GM04503 (cell line): ENCODE measurements around the gene WNT2.
"Not testable (repeated sequence)": the region's sequence is repeated elsewhere in the genome, so short reads cannot be mapped to it uniquely, and the experiment has no call there.

Experiments
- DNase-seq: peaks from one replicate; pipeline ENCODE4 v3.0.0-alpha.2; 2012; ENCODE audit warnings: low read depth

WNT2 gene

GRCh38 chr7:117308891-117309290, 14.0 kb downstream of the WNT2 start:
- DNase-seq, result no peak

DNA sequence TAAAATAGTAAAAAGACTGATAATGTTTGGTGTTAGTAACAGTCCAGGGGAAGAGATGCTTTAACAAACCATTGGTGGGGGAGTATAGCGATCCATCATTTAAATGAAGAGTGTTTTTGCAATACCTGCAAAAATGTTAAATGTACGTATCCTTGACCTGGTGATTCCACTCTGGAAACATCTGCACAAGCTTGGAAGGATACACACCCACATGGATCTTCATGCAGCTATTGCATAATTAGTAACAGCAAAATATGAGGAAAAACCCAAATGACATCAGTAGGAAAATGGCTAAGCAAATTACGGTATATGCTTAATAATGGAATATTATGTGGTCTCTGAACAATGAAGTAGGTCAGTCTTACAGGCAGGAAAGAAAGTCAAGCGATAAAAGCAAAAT, 20.5 kb downstream of the WNT2 start:
- no peak for DNase-seq

DNA sequence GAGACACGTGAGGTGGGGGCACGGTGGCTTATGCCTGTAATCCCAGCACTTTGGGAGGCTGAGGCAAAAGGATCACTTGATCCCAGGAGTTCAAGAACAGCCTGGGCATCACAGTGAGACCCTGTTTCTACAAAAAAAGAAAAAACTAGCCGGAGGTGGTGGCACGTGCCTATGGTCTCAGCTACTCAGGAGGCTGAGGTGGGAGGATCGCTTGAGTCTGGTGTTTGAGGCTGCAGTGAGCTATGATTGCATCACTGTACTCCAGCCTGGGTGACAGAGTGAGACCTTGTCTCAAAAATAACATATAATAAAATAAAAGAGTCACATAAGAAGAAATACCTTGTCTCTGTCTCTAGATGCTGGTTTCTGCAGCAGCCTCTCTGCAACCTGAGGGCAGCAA, 22.4 kb downstream of the WNT2 start:
- not testable (repeated sequence) for DNase-seq

GRCh38 chr7:117297606-117298005, 25.3 kb downstream of the WNT2 start:
- DNase-seq, result no peak

DNA sequence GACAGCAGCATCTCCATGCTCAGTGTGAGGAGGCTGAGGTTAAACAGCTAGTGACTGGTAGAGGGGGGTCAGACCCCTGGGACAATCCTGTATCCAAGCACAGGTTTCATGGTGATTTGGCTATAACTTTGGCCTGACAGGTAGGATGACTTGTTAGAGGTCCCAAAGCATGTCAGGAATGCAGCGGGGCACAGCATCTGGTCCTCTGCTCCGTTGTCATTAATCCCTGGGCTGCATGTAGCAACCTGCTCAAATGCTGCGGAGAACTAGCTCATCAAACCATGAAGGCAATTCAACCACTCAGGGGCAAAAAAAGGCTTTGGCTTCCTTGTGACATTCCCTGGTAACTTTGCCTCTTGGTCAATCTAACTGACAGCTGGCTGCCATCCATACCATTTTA, 26.8 kb downstream of the WNT2 start:
- DNase-seq, result no peak

DNA sequence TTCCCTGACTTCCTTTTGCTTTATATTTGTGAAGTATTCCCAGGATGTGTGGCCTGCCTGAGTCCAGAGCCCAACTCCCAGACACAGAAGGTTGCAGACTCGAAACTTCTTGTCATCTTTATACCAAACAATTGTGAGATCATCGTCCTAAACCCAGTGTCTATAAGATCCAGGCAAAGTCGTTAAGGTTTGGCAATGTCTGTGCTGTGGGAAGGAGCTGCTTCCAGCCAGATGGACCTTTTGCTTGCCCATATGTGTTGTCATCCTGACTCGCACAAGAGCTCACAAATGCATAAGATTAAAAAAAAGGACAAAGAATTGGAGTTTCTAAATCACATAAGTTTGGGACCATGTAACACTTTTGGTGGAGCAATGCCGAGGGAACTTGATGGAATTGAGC, 37.0 kb downstream of the WNT2 start:
- DNase-seq, result peak; percentile 42

- DNase-seq, result no peak
These were observed 38.2 kb downstream of the WNT2 start for GRCh38 chr7:117284692-117285091.

DNA sequence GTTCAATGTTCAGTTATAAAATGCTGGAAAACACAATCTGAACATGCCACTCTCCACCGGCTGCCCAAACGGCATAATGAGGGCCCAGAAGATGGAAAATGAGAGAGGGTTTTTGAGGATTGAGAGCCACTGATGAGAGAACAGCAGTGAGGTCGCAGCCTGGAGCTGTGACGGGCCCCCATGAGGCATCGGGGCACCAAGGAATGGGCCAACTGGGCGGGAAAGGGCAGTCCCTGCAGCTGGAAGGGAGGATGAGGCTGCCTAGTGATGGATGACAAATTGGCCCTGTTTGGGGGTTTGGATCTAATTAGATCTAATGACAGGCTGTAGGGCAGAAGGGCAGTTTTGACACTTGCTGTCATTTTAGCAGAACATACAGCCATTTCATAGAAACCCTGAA, 39.1 kb downstream of the WNT2 start:
- DNase-seq, result no peak

DNA sequence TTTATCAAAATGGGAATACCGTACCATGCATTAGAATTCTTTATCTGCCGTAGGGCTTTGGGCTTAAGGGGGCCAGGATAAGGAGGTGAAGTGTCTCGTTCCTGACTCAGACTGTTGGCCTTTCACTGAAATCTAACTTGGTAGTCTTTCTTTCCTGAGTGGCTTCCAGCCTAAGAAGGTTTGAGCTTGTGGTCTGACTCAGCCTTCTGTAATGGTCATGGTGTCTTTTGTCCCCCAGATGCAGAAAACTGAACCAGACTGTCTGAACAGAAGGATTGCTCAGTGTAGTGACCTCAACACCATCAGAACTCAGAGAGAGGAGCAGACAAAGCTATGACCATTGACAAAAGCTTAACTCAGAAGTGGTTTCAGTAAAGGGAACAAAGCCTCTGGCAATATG, 39.5 kb downstream of the WNT2 start:
- peak; percentile 91 for DNase-seq

DNA sequence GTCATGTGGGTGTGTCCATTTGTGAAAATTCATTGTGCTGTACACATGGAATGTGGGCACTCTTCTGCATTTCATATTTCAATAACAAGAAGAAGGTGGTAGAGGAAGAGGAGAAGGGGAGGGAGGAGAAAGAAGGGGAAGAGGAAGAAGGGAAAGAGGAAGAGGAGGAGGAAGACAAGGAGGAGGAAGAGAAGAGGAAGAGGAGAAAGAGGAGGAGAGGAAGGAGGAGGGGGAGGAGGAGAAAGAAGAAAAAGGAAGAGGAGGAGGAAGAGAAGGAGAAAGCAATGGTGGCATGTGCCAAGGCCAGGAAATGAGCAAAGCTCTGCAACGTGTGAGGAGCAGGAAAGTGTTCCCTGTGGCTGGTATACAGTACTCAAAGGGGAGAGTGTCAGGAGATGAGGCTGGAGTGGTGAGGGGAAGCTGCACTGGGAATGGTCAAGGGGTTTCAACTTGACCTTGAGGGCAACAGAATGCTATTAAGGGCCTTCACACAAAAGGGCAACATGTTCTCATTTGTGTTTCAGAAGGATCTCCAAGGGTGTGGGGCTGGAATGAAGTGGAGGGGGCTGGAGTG, 40.5 kb downstream of the WNT2 start:
- DNase-seq, result no peak

DNA sequence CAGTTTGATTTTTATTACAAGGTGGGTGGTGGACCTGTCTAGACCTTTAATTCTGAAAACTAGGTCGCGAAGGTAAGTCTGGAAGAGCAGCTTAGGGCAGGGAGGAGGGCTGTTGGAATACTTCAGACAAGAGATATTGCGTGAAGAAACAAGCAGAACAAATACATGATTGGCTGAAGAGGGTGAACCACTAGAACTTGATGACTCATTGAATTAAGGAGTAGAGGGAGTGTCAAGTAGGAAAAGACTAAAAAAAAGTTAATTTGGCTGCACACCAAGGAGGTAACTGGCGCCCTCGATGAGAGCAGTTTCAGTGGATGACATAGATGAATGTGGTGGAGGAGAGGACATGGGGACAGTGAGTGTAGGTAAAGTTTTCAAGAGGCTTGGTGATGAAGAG, 41.3 kb downstream of the WNT2 start:
- DNase-seq, result no peak

DNA sequence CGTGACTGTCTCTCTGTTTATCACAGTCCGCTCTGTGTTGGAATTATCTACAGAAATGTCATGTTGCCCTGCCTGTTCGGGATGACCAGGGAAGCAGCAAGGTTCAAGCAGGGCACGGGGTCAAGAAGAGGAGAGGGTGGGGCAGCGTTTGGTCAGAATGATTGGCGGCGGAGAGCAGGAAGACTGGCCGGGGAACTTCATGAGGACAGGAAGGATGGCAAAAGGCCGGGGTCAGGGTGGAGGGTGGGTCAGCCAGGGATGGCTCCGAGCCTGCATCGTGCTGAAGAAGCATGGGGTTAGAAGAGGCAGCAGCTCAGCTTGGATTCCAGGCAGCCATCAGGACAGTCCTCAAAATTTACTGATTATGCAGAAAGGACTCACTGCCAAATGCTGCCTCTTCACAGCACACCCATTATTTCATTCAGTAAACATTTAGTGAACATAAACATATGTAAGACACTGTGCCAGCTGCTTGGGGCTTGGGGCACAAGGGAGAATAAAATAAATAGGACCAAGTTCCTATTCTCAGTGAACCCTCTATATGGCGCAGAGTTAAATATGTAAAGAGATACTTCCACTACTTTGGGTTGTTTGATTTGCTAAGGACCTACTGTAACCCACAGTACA, 42.8 kb downstream of the WNT2 start:
- DNase-seq, result no peak

- DNase-seq, result no peak
These were observed 43.7 kb downstream of the WNT2 start for GRCh38 chr7:117279203-117279602.

GRCh38 chr7:117278040-117278439, 44.8 kb downstream of the WNT2 start:
- no peak for DNase-seq

DNA sequence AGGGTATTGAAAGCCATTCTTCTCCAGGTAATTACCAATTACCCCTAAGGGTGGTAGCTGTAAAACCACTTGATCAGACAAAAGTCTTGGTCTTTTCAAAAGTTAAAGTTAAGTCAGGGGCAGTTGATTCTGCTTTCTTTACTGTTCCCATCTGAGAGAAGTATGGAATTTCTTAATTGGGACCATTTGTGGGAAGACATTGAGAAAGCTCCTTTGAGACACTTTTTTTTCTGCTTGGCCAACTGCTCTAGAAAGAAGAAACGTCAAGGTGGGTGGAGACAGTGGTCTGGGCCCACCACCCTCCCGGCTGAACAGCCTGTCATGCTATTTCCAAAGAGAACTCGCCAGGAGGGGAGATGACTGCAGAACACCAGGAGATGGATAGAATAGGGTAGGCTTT, 45.3 kb downstream of the WNT2 start:
- no peak for DNase-seq

DNA sequence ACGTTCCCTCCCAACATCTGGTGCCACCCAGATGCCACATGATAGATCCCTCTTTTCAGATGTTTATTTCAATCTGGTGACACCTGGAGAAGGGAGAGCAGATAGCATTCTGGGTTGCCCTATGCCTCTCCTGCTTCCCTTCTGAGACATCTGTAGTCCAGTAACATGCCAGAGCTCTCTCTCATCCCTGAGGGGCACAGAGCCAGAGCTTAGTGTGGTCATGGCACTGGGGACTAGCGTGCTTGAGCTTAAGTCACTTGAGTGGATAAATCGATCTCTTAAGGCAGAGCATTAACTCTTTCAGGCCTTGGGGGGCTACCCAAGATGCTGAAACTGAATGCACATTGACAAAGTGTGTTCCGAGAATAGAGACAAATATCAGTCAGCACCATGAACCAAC, 47.9 kb downstream of the WNT2 start:
- DNase-seq, result no peak

DNA sequence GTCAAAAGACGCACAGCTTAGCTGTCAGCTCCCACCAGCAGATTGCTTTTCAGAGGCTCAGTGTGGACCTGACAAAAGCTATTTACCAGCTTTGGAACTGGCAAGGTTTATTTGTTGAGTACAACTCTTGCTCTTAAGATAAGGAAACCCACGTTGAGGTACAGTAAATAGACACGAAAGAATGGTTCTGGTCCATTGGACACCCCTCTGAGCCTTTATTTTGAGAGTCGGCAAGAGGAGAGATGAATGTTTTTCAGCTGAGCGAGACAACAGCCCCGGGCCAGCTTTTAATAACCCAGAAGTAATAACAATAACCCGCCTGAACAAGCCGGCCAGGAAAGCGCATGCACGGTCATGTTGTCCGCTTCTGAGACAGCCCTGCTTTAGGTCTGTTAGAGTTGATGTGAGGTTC, 49.0 kb downstream of the WNT2 start:
- DNase-seq, result no peak

- no peak for DNase-seq
These were observed 49.5 kb downstream of the WNT2 start for GRCh38 chr7:117273325-117273724.

- DNase-seq, result no peak
These were observed 50.7 kb downstream of the WNT2 start for GRCh38 chr7:117272017-117272759.

- DNase-seq, result no peak
These were observed 51.3 kb downstream of the WNT2 start for GRCh38 chr7:117271566-117271965.

DNA sequence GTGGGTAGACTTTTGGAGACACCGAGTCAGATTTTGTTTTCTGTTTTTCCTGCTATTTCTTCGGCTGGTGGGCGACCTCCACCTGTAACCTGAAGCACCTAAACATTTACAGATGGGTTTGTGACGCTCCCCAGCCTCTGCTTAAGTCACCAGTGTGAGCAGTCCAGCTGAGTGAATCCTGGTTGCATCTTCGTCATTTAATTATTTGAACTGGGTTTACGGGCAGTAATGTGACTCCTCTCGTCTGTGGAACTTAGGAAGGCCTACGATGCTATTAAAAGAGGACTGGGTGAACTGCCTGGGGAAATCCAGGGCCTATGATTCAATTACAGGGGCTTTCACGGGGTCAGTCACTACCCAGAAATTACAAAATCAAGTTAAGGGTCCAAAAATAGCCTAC, 52.5 kb downstream of the WNT2 start:
- no peak for DNase-seq

GRCh38 chr7:117269886-117270285, 53.0 kb downstream of the WNT2 start:
- DNase-seq, result peak; percentile 76

DNA sequence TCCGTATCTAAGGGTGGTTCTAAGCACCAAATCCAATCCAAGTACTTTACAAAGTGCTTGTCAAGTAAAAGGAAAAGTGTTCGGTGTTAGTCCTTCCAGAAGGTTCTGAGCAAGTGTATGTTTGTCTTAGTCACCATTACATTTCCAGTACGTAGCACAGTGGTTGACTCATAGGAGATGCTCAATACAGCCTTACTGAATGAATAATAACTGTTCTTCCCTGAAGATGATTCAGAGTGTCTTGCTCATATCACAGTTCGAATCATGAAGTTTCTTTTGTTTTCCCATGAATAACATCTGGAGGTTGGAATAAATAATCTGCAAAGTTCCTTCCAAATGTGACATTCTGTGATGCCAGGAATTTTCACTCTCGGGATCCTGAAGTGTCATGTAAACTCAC, 53.4 kb downstream of the WNT2 start:
- DNase-seq, result peak; percentile 93

- DNase-seq, result no peak
These were observed 58.1 kb downstream of the WNT2 start for GRCh38 chr7:117264716-117265115.
